Ascending aorta (tissue), 2 donors: ENCODE data around the gene CRY1. TPM values are rescaled to one million over a fixed set of nuclear protein-coding genes. Genes with fewer than 3 reads are reported as not detected.

Experiments
- DNase-seq, 2 donors: peaks; one replicate each; pipeline ENCODE4 v3.0.0-alpha.2; 2019; ENCODE audit warnings: low spot score in 2 of 2
- H3K27ac ChIP-seq, 2 donors: fragments of 200-600 bp; sonication (generic); one replicate each; pipeline ENCODE4 v1.5.1; 2016 to 2017; ENCODE audit warnings: mild to moderate bottlenecking in 1 of 2
- H3K27me3 ChIP-seq: fragments of 200-600 bp; sonication (generic); one replicate; pipeline ENCODE4 v1.5.1; 2017
- H3K36me3 ChIP-seq, 2 donors: fragments of 200-600 bp; sonication (generic); one replicate each; pipeline ENCODE4 v1.5.1; 2016
- H3K4me1 ChIP-seq, 2 donors: fragments of 200-600 bp; sonication (generic); one replicate each; pipeline ENCODE4 v1.5.1; 2016 to 2017; ENCODE audit warnings: mild to moderate bottlenecking in 1 of 2
- H3K4me3 ChIP-seq, 2 donors: fragments of 200-600 bp; sonication (generic); one replicate each; pipeline ENCODE4 v1.5.1; 2016 to 2017; ENCODE audit warnings: mild to moderate bottlenecking in 1 of 2
- H3K9me3 ChIP-seq, 2 donors: fragments of 200-600 bp; sonication (generic); one replicate each; pipeline ENCODE4 v1.5.1; 2016
- CTCF ChIP-seq, 3 experiments: fragments of 200-600 bp in 2 of 3; fragments of 450-650 bp in 1 of 3; sonication (generic) in 2 of 3; IDR thresholded peaks; one replicate each; pipeline ENCODE4 v1.5.1; 2016 to 2019; ENCODE audit warnings: antibody characterized with exemption in 3 of 3, mild to moderate bottlenecking in 1 of 3, moderate library complexity in 1 of 3
- intact Hi-C: fragments of 100-400 bp; cut with DNase I; formaldehyde crosslinking; loops from one replicate; pipeline ENCODE4 v1.15.1; 2023
- total RNA-seq: library from RNA; depleted of rRNA; stranded (reverse); fragments of >200 nt; gene quantifications from one replicate; pipeline ENCODE4 v1.1.0, GENCODE V29; 2016

CRY1 gene
- total RNA-seq, 1 donor from 2014 or later, result 23.0 TPM

DNA sequence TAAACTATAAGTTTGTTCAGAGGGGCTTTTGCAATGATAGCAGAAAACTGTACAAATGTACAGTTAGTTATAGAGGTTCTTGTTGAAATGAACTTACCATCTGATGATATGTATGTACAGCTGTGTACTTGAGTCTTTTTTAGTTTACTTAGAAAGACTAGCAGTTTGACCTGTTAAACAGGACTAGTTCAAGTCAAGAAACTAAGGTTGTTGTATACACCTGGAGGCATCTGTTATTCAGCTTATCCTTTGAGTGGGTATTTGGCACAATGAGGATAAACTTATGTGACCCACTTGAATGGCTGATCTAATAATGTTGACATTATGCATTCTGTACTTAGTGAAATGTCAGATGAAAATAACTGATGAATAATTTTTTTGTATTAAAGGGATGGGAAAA lies 119.8 kb downstream of the CRY1 start:
- Histone ChIP-seq H3K36me3 (peaks cover 28 to 29% of the 10 kb centered on the region in 2 donors), H3K27me3 (no peaks in the 10 kb centered on the region), H3K4me1 (peaks cover 2 to 30% of the 10 kb centered on the region in 2 donors), H3K4me3 (no peak overlapping the region), H3K27ac (no peak overlapping the region), H3K9me3 (no peaks in the 10 kb centered on the region)
- DNase-seq, result no peak
- intact Hi-C loops, result no loop called here
- no peak for TF ChIP-seq CTCF (IDR thresholded peaks at IDR 0.05)

DNA sequence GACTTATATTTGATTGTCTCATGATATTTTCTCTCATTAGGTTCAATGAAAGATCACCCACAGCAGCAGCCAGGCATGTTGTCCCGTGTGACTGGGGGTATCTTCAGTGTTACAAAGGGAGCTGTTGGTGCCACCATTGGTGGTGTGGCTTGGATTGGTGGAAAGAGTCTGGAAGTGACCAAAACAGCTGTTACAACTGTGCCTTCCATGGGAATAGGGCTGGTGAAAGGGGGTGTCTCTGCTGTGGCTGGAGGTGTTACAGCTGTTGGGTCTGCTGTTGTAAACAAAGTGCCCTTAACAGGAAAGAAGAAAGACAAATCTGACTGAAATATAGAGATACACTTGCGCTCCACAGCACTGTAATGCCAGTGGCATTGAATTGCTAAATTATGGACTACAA lies 122.3 kb downstream of the CRY1 start:
- intact Hi-C loops, result no loop called here
- Histone ChIP-seq H3K36me3 (peaks cover 44 to 48% of the 10 kb centered on the region in 2 donors), H3K27ac (no peak overlapping the region), H3K27me3 (no peaks in the 10 kb centered on the region), H3K4me3 (no peak overlapping the region), H3K9me3 (no peaks in the 10 kb centered on the region), H3K4me1 (peaks cover under 1 to 11% of the 10 kb centered on the region in 2 donors)
- TF ChIP-seq CTCF (IDR thresholded peaks at IDR 0.05), result no peak
- DNase-seq, result no peak

DNA sequence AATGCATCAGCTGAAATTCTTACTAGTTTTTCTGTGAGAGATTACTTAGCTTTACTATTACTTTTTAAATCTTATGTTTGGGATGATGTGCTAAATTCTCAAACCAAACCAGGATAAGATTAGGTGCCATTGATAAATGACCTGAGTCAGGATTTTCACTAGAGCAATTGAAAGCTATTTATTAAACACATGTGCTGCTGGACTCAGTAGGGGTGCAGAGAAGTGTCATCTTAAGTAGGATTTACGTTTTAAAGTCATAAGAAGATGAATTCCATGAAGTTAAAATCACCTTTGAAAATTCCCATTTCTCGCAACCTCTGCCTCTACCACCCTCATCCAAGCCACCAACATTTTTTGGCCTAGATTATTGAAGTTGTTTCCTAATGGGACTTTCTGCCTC lies 128.8 kb downstream of the CRY1 start:
- H3K27me3 ChIP-seq, result no peaks in the 10 kb centered on the region
- peaks cover 26 to 36% of the 10 kb centered on the region in 2 donors for H3K36me3 ChIP-seq
- no peak for TF ChIP-seq CTCF (IDR thresholded peaks at IDR 0.05)
- no peaks in the 10 kb centered on the region for H3K9me3 ChIP-seq
- H3K4me3 ChIP-seq, result no peak overlapping the region
- no peak for DNase-seq
- intact Hi-C loops, result no loop called here
- H3K27ac ChIP-seq, result no peak overlapping the region
- H3K4me1 ChIP-seq, result peaks cover 2 to 18% of the 10 kb centered on the region in 2 donors

GRCh38 chr12:106962286-106962685 lies 131.1 kb downstream of the CRY1 start:
- no peak for TF ChIP-seq CTCF (IDR thresholded peaks at IDR 0.05)
- Histone ChIP-seq H3K36me3 (peaks cover 3 to 16% of the 10 kb centered on the region in 2 donors), H3K9me3 (no peaks in the 10 kb centered on the region), H3K4me3 (no peak overlapping the region), H3K27me3 (no peaks in the 10 kb centered on the region), H3K4me1 (peaks cover 2 to 35% of the 10 kb centered on the region in 2 donors), H3K27ac (no peak overlapping the region)
- DNase-seq, result no peak
- intact Hi-C loops, result no loop called here

- H3K27ac ChIP-seq, result no peak overlapping the region
- H3K4me3 ChIP-seq, result no peak overlapping the region
- DNase-seq, result no peak
- TF ChIP-seq CTCF (IDR thresholded peaks at IDR 0.05), result no peak
- H3K9me3 ChIP-seq, result no peaks in the 10 kb centered on the region
- peaks cover 2 to 35% of the 10 kb centered on the region in 2 donors for H3K4me1 ChIP-seq
- H3K27me3 ChIP-seq, result no peaks in the 10 kb centered on the region
- intact Hi-C loops, result no loop called here
- H3K36me3 ChIP-seq, result peaks cover 0 to 9% of the 10 kb centered on the region in 2 donors
Observed at GRCh38 chr12:106960443-106960842, 132.9 kb downstream of the CRY1 start.

DNA sequence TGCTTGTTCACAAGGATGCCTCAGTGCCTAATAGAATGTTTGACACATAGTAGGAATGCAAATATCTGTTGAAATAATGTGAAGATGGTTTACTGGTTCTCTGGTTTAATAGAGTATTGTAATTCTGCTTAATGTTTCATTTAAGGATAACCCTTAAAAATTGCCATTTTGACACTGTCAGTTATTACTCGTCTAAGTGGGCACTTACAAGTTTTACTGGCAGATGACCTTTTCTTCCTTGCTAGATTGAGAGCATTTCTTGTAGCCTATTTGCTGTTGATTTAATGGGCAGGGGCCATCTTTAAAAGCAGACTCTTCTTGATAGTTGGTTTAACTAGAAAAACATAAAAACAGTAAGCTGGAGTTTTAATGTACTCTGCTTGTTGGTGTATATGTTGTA lies 135.8 kb downstream of the CRY1 start:
- intact Hi-C loops, result no loop called here
- Histone ChIP-seq H3K36me3 (no peaks in the 10 kb centered on the region), H3K4me1 (peaks cover 2 to 34% of the 10 kb centered on the region in 2 donors), H3K27me3 (no peaks in the 10 kb centered on the region), H3K27ac (peak overlapping the region in 1 of 2 donors; percentile 99), H3K9me3 (no peaks in the 10 kb centered on the region), H3K4me3 (peak overlapping the region; percentile 85 to 99)
- TF ChIP-seq CTCF (IDR thresholded peaks at IDR 0.05), result no peak
- no peak for DNase-seq
